Osteocyte (in vitro differentiated cells): ENCODE results near the gene PPP1R26. TPM values are rescaled to one million over a fixed set of nuclear protein-coding genes. Genes with fewer than 3 reads are reported as not detected.
A peak's percentile ranks its signal among the peaks of the same experiment; 100 is the strongest.
"Not testable (repeated sequence)": the region's sequence is repeated elsewhere in the genome, so short reads cannot be mapped to it uniquely, and the experiment has no call there.

Experiments
- DNase-seq: peaks from one replicate; pipeline ENCODE4 v3.0.0; 2021; ENCODE audit warnings: mixed read lengths; ENCODE audit not compliant: unreplicated experiment; ENCODE audit errors: extremely low spot score
- H3K27ac Mint-ChIP-seq: one replicate; pipeline ENCODE4 v1.8.0; 2021; ENCODE audit warnings: mild to moderate bottlenecking, mixed read lengths; ENCODE audit not compliant: unreplicated experiment
- H3K27me3 Mint-ChIP-seq: one replicate; pipeline ENCODE4 v1.8.0; 2021; ENCODE audit warnings: mixed read lengths; ENCODE audit not compliant: unreplicated experiment
- H3K36me3 Mint-ChIP-seq: one replicate; pipeline ENCODE4 v1.8.0; 2021; ENCODE audit warnings: mixed read lengths; ENCODE audit not compliant: unreplicated experiment
- H3K4me1 Mint-ChIP-seq: one replicate; pipeline ENCODE4 v1.8.0; 2021; ENCODE audit warnings: mixed read lengths; ENCODE audit not compliant: unreplicated experiment
- H3K4me3 Mint-ChIP-seq: one replicate; pipeline ENCODE4 v1.8.0; 2021; ENCODE audit warnings: mild to moderate bottlenecking, moderate library complexity, mixed read lengths; ENCODE audit not compliant: unreplicated experiment
- H3K9me3 Mint-ChIP-seq: one replicate; pipeline ENCODE4 v1.8.0; 2021; ENCODE audit warnings: mixed read lengths; ENCODE audit not compliant: unreplicated experiment
- total RNA-seq: library from RNA; stranded (reverse); gene quantifications from 2 replicates; pipeline ENCODE4 v1.2.1, GENCODE V29; 2021
- TF ChIP-seq, protein P1 (sequence below): fragments of 200-600 bp; sonication (generic); IDR thresholded peaks from 2 replicates; pipeline ENCODE4 v1.5.0; 2021; ENCODE audit warnings: antibody characterized with exemption, mild to moderate bottlenecking, moderate library complexity

Gene PPP1R26
- total RNA-seq, 1 donor from 2014 or later: 21.1 TPM

- peak; percentile 83 for DNase-seq
- H3K4me1 Mint-ChIP-seq: no peaks in the 10 kb centered on the region
- no peaks in the 10 kb centered on the region for H3K36me3 Mint-ChIP-seq
- no peak overlapping the region for H3K4me3 Mint-ChIP-seq
- no peak overlapping the region for H3K27ac Mint-ChIP-seq
- TF ChIP-seq, protein P1, sequence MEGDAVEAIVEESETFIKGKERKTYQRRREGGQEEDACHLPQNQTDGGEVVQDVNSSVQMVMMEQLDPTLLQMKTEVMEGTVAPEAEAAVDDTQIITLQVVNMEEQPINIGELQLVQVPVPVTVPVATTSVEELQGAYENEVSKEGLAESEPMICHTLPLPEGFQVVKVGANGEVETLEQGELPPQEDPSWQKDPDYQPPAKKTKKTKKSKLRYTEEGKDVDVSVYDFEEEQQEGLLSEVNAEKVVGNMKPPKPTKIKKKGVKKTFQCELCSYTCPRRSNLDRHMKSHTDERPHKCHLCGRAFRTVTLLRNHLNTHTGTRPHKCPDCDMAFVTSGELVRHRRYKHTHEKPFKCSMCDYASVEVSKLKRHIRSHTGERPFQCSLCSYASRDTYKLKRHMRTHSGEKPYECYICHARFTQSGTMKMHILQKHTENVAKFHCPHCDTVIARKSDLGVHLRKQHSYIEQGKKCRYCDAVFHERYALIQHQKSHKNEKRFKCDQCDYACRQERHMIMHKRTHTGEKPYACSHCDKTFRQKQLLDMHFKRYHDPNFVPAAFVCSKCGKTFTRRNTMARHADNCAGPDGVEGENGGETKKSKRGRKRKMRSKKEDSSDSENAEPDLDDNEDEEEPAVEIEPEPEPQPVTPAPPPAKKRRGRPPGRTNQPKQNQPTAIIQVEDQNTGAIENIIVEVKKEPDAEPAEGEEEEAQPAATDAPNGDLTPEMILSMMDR: no peak
- H3K9me3 Mint-ChIP-seq: peaks cover 10% of the 10 kb centered on the region
- H3K27me3 Mint-ChIP-seq: peaks cover 15% of the 10 kb centered on the region
Measured at GRCh38 chr9:135513351-135513846, 33.8 kb downstream of the PPP1R26 start.

DNA sequence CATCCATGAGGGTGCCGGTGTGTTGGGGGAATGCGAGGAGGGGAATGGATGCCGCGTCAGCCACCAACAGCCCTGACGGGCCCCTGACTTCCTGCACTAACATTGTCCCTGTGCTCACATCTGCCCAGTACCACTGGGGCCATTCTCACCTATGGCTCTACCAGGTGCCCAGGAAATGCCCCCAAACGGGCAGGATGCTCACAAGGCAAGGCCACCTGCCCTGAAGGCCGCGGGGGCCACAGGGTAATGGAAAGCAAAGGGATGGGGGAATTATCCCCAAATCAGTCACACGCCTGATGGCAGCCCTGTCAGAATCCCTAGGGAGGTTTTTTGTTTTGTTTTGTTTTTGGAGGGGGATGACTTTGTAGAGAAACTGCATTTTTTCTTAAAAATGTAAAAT lies 34.3 kb downstream of the PPP1R26 start:
- H3K4me1 Mint-ChIP-seq, DNase-seq, H3K36me3 Mint-ChIP-seq, H3K9me3 Mint-ChIP-seq, H3K4me3 Mint-ChIP-seq, H3K27ac Mint-ChIP-seq: not testable (repeated sequence)
- H3K27me3 Mint-ChIP-seq: peaks cover 15% of the 10 kb centered on the region

DNA sequence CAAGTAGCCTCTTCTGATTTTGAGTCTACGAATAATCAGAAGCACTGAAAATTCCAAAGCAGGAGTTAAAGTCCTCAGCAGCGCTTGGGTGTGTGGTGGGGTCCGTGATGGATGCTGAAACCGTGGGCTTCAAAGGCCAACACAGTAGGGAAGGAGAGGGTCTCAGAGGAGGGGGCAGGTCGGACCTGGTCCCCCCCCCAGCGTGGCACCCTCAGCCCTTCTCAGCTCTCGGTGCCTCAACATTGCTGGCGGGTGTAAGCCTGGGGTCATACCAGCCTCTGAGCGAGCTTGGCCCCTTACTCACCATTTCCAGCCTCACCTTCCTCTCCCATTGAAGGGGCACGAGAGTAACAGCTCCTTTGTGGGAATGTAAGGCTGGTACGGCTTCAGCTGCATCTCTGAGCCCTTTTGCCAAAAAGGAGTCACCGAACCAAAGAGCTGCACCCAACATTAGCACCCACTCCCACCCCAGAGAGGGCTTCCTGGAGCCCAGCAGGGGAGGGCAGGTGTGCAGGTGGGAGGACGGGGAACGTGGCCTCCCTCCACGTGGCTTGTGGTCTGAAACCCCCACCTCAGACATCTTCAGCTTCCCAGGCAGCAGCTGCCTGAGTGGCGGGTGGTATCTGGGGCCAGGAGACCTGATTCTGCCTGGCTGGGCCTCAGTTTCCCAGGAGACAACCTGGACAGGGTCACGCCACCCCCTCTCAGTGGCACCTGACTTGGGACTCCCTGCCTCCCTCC lies 34.9 kb downstream of the PPP1R26 start:
- H3K27ac Mint-ChIP-seq: no peak overlapping the region
- H3K4me1 Mint-ChIP-seq: no peaks in the 10 kb centered on the region
- TF ChIP-seq, protein P1: no peak
- H3K36me3 Mint-ChIP-seq: no peaks in the 10 kb centered on the region
- no peak overlapping the region for H3K4me3 Mint-ChIP-seq
- H3K9me3 Mint-ChIP-seq: peaks cover 1% of the 10 kb centered on the region
- peak; percentile 69 for DNase-seq
- H3K27me3 Mint-ChIP-seq: peaks cover 9% of the 10 kb centered on the region

GRCh38 chr9:135515083-135515951 lies 35.7 kb downstream of the PPP1R26 start:
- Mint-ChIP-seq H3K36me3 (no peaks in the 10 kb centered on the region), H3K27ac (no peak overlapping the region), H3K4me3 (no peak overlapping the region), H3K4me1 (no peaks in the 10 kb centered on the region), H3K27me3 (peaks cover 5% of the 10 kb centered on the region), H3K9me3 (no peaks in the 10 kb centered on the region)
- DNase-seq: peak; percentile 84
- TF ChIP-seq, protein P1: no peak

- Mint-ChIP-seq H3K27ac (no peak overlapping the region), H3K4me3 (no peak overlapping the region), H3K36me3 (no peaks in the 10 kb centered on the region), H3K9me3 (no peaks in the 10 kb centered on the region), H3K4me1 (no peaks in the 10 kb centered on the region), H3K27me3 (peaks cover 4% of the 10 kb centered on the region)
- TF ChIP-seq, protein P1: no peak
- peak; percentile 74 for DNase-seq
Measured at GRCh38 chr9:135516132-135516860, 36.7 kb downstream of the PPP1R26 start.
